Neural cell (in vitro differentiated cells): ENCODE measurements around the gene LTN1. TPM values are rescaled to one million over a fixed set of nuclear protein-coding genes. Genes with fewer than 3 reads are reported as not detected.

Experiments used
- H2AFZ ChIP-seq: fragments of 200-600, 300-800 bp; sonication (generic), shearing (Covaris generic); 2 replicates; pipeline ENCODE4 v1.6.0; 2014; ENCODE audit warnings: low read depth, mild to moderate bottlenecking, antibody characterized with exemption, low read length, moderate library complexity
- H3F3A ChIP-seq: fragments of 200-600 bp; shearing (Covaris generic); 2 replicates; pipeline ENCODE4 v1.6.1; 2016; ENCODE audit warnings: mild to moderate bottlenecking, moderate library complexity, mixed read lengths, antibody characterized with exemption, low read length; ENCODE audit not compliant: insufficient read depth, poor library complexity, severe bottlenecking
- H3K27ac ChIP-seq: fragments of 200-600, 300-800 bp; sonication (generic), shearing (Covaris generic); 2 replicates; pipeline ENCODE4 v1.5.1; 2014; ENCODE audit warnings: mild to moderate bottlenecking, low read length, moderate library complexity
- H3K27me3 ChIP-seq: fragments of 300-800, 200-600 bp; sonication (generic), shearing (Covaris generic); 2 replicates; pipeline ENCODE4 v1.6.0; 2014; ENCODE audit warnings: mild to moderate bottlenecking, low read depth, low read length, moderate library complexity; ENCODE audit not compliant: insufficient read depth
- H3K36me3 ChIP-seq: fragments of 300-800, 200-600 bp; sonication (generic), shearing (Covaris generic); 2 replicates; pipeline ENCODE4 v1.5.1; 2014; ENCODE audit warnings: mild to moderate bottlenecking, antibody characterized with exemption, low read length, moderate library complexity; ENCODE audit not compliant: insufficient read depth
- H3K4me2 ChIP-seq: fragments of 300-800, 200-600 bp; sonication (generic), shearing (Covaris generic); 2 replicates; pipeline ENCODE4 v1.6.0; 2014; ENCODE audit warnings: mild to moderate bottlenecking, low read length
- H3K4me3 ChIP-seq: fragments of 300-800, 200-600 bp; sonication (generic), shearing (Covaris generic); 2 replicates; pipeline ENCODE4 v1.5.1; 2014; ENCODE audit warnings: mild to moderate bottlenecking, low read length, moderate library complexity
- H3K79me2 ChIP-seq: fragments of 200-600 bp; shearing (Covaris generic); replicated peaks from 2 replicates; pipeline ENCODE4 v1.6.0; 2014; ENCODE audit warnings: mild to moderate bottlenecking, low read length, moderate library complexity; ENCODE audit not compliant: insufficient read depth
- H3K9ac ChIP-seq: fragments of 300-800, 200-600 bp; sonication (generic), shearing (Covaris generic); 2 replicates; pipeline ENCODE4 v1.6.1; 2016; ENCODE audit warnings: mild to moderate bottlenecking, low read length, mixed read lengths
- H3K9me2 ChIP-seq: fragments of 200-600 bp; shearing (Covaris generic); 2 replicates; pipeline ENCODE4 v1.6.1; 2016; ENCODE audit warnings: mild to moderate bottlenecking, low read length, mixed read lengths; ENCODE audit not compliant: insufficient read depth
- H3K9me3 ChIP-seq: fragments of 200-600, 300-800 bp; sonication (generic), shearing (Covaris generic); 2 replicates; pipeline ENCODE4 v1.6.1; 2016; ENCODE audit warnings: mild to moderate bottlenecking, mixed run types, low read length, moderate library complexity, mixed read lengths
- H4K20me1 ChIP-seq: fragments of 200-600 bp; shearing (Covaris generic); 2 replicates; pipeline ENCODE4 v1.6.1; 2016; ENCODE audit warnings: mild to moderate bottlenecking, mixed run types; ENCODE audit not compliant: insufficient read depth
- CTCF ChIP-seq: fragments of 450-650 bp; IDR thresholded peaks from 2 replicates; pipeline ENCODE4 v1.5.1; 2014; ENCODE audit warnings: antibody characterized with exemption, mild to moderate bottlenecking, moderate library complexity; ENCODE audit not compliant: poor library complexity, severe bottlenecking
- EP300 ChIP-seq: fragments of 450-650 bp; conservative IDR thresholded peaks from 2 replicates; pipeline ENCODE4 v1.6.1; 2014; ENCODE audit warnings: antibody characterized with exemption, mild to moderate bottlenecking, moderate library complexity; ENCODE audit not compliant: poor library complexity, severe bottlenecking
- EZH2 ChIP-seq: fragments of 200-600, 300-800 bp; shearing (Covaris generic), sonication (generic); IDR thresholded peaks from 2 replicates; pipeline ENCODE4 v1.6.1; 2014; ENCODE audit warnings: antibody characterized with exemption, low read length, borderline replicate concordance, mild to moderate bottlenecking; ENCODE audit not compliant: insufficient read depth, poor library complexity, severe bottlenecking
- MXI1 ChIP-seq: fragments of 450-650 bp; conservative IDR thresholded peaks from 2 replicates; pipeline ENCODE4 v1.6.1; 2014; ENCODE audit warnings: antibody characterized with exemption, mild to moderate bottlenecking; ENCODE audit not compliant: poor library complexity, severe bottlenecking
- POLR2AphosphoS5 ChIP-seq: IDR thresholded peaks from 2 replicates; pipeline ENCODE4 v1.6.1; 2012
- RAD21 ChIP-seq: fragments of 450-650 bp; conservative IDR thresholded peaks from 2 replicates; pipeline ENCODE4 v1.6.1; 2014; ENCODE audit warnings: antibody characterized with exemption, mild to moderate bottlenecking, moderate library complexity
- REST ChIP-seq: IDR thresholded peaks from 2 replicates; pipeline ENCODE4 v1.6.1; 2012; ENCODE audit warnings: borderline replicate concordance
- SMC3 ChIP-seq: fragments of 450-650 bp; conservative IDR thresholded peaks from 2 replicates; pipeline ENCODE4 v1.6.1; 2014; ENCODE audit warnings: antibody characterized with exemption, mild to moderate bottlenecking, moderate library complexity; ENCODE audit not compliant: poor library complexity
- TAF1 ChIP-seq: IDR thresholded peaks from 2 replicates; pipeline ENCODE4 v1.6.1; 2012; ENCODE audit warnings: low read depth
- polyA plus RNA-seq: library from polyadenylated mRNA; depleted of rRNA; stranded (reverse); fragments of >200 nt; gene quantifications from 2 replicates; pipeline ENCODE4 v1.2.3, GENCODE V29; 2014

Gene LTN1
- polyA plus RNA-seq, 1 donor from 2014 or later, result 62.1 TPM

- no peak overlapping the region for H3K4me3 ChIP-seq
- no peaks in the 10 kb centered on the region for H4K20me1 ChIP-seq
- H3K36me3 ChIP-seq, result peaks cover 4% of the 10 kb centered on the region
- H3K4me2 ChIP-seq, result no peak overlapping the region
- no peak for TF ChIP-seq SMC3
- no peak for TF ChIP-seq EZH2
- TF ChIP-seq RAD21, result no peak
- no peak for TF ChIP-seq REST
- TF ChIP-seq EP300, result no peak
- TF ChIP-seq MXI1, result no peak
- no peak for TF ChIP-seq CTCF
- TF ChIP-seq POLR2AphosphoS5, result no peak
- no peak for TF ChIP-seq TAF1
- H3K27me3 ChIP-seq, result no peaks in the 10 kb centered on the region
- no peaks in the 10 kb centered on the region for H3K9me3 ChIP-seq
- no peaks in the 10 kb centered on the region for H3F3A ChIP-seq
- H3K9me2 ChIP-seq, result no peaks in the 10 kb centered on the region
- H2AFZ ChIP-seq, result no peak overlapping the region
- no peaks in the 10 kb centered on the region for H3K79me2 ChIP-seq
- no peak overlapping the region for H3K9ac ChIP-seq
- no peak overlapping the region for H3K27ac ChIP-seq
These were observed 30.8 kb downstream of the LTN1 start for GRCh38 chr21:28961927-28962326.

GRCh38 chr21:28960245-28960644 lies 32.4 kb downstream of the LTN1 start:
- H3K9me3 ChIP-seq, result no peaks in the 10 kb centered on the region
- no peaks in the 10 kb centered on the region for H4K20me1 ChIP-seq
- no peak overlapping the region for H3K4me2 ChIP-seq
- H3K79me2 ChIP-seq, result no peaks in the 10 kb centered on the region
- H3F3A ChIP-seq, result no peaks in the 10 kb centered on the region
- TF ChIP-seq EP300 (no peak), POLR2AphosphoS5 (no peak), CTCF (no peak), RAD21 (no peak), REST (no peak), SMC3 (no peak), MXI1 (no peak), TAF1 (no peak), EZH2 (no peak)
- no peak overlapping the region for H3K9ac ChIP-seq
- peaks cover 4% of the 10 kb centered on the region for H3K36me3 ChIP-seq
- H3K9me2 ChIP-seq, result no peaks in the 10 kb centered on the region
- no peak overlapping the region for H2AFZ ChIP-seq
- H3K27me3 ChIP-seq, result no peaks in the 10 kb centered on the region
- no peak overlapping the region for H3K27ac ChIP-seq
- H3K4me3 ChIP-seq, result no peak overlapping the region
